H1 (cell line): ENCODE data around the gene CARD11. TPM values are rescaled to one million over a fixed set of nuclear protein-coding genes. Genes with fewer than 3 reads are reported as not detected.

Experiments used
- CTCF ChIA-PET: fragments of 300-600 bp; sonication (Branson Sonifier 250); formaldehyde crosslinking; loops from one replicate; lab custom pipeline; 2021; ENCODE audit not compliant: partially characterized antibody; lab: Charles Lee
- POLR2A ChIA-PET: fragments of 300-600 bp; sonication (Branson Sonifier 250); formaldehyde crosslinking; loops from one replicate; lab custom pipeline; 2021; ENCODE audit warnings: inconsistent platforms; ENCODE audit not compliant: partially characterized antibody; lab: Charles Lee
- DNase-seq, 2 experiments: peaks; one replicate each; pipeline versions ENCODE4 v3.0.0 to v3.0.0-alpha.2; 2010 to 2022; ENCODE audit warnings: low spot score in 2 of 2, low read depth in 1 of 2, mixed read lengths in 1 of 2
- FAIRE-seq: peaks from 2 replicates; lab custom pipeline; 2011; peaks lifted over from hg19 to GRCh38; lab: Jason Lieb, UNC
- H2AFZ ChIP-seq: 2 replicates; pipeline ENCODE4 v1.8.1; 2012; ENCODE audit warnings: low read length, inconsistent platforms
- H2AK5ac ChIP-seq: 2 replicates; pipeline ENCODE4 v1.6.1; 2013; ENCODE audit warnings: low read depth, low read length
- H2BK120ac ChIP-seq: replicated peaks from 2 replicates; pipeline ENCODE3; 2013; ENCODE audit warnings: low read depth, low read length, inconsistent platforms
- H2BK12ac ChIP-seq: 2 replicates; pipeline ENCODE4 v1.6.1; 2013; ENCODE audit warnings: low read depth, low read length
- H2BK15ac ChIP-seq: 2 replicates; pipeline ENCODE4 v1.6.1; 2013; ENCODE audit warnings: low read length
- H2BK20ac ChIP-seq: 2 replicates; pipeline ENCODE4 v1.6.1; 2013; ENCODE audit warnings: low read length
- H2BK5ac ChIP-seq: 2 replicates; pipeline ENCODE4 v1.6.1; 2013; ENCODE audit warnings: low read depth, low read length
- H3K14ac ChIP-seq: 2 replicates; pipeline ENCODE4 v1.6.1; 2013; ENCODE audit warnings: inconsistent platforms; ENCODE audit not compliant: insufficient read length
- H3K18ac ChIP-seq: 2 replicates; pipeline ENCODE4 v1.6.1; 2013; ENCODE audit warnings: low read length; ENCODE audit errors: extremely low read depth
- H3K23ac ChIP-seq: 2 replicates; pipeline ENCODE4 v1.6.1; 2013; ENCODE audit warnings: inconsistent platforms; ENCODE audit not compliant: insufficient read length
- H3K23me2 ChIP-seq: 2 replicates; pipeline ENCODE4 v1.6.1; 2013; ENCODE audit warnings: low read depth, low read length
- H3K27ac ChIP-seq: 2 replicates; pipeline ENCODE4 v1.6.1; 2011; ENCODE audit warnings: low read depth, low read length, inconsistent platforms
- H3K27me3 ChIP-seq, 4 experiments: replicated peaks in 1 of 4; 1 replicate in 1 of 4; 2 replicates in 3 of 4; pipeline versions ENCODE4 v1.6.1 to v1.8.1; 2011 to 2013; ENCODE audit warnings: low read length in 3 of 4, mild to moderate bottlenecking in 3 of 4, inconsistent platforms in 2 of 4, mixed read lengths in 2 of 4, moderate library complexity in 1 of 4; ENCODE audit not compliant: control insufficient read depth in 3 of 4, insufficient read depth in 3 of 4; ENCODE audit errors: extremely low read depth in 1 of 4
- H3K36me3 ChIP-seq, 4 experiments: 2 replicates each; pipeline versions ENCODE4 v1.6.1 to v1.8.1; 2011 to 2013; ENCODE audit warnings: mild to moderate bottlenecking in 4 of 4, low read length in 3 of 4, moderate library complexity in 2 of 4, control low read depth in 1 of 4, inconsistent platforms in 1 of 4; ENCODE audit not compliant: insufficient read depth in 4 of 4, control insufficient read depth in 2 of 4
- H3K4ac ChIP-seq: replicated peaks from 2 replicates; pipeline ENCODE3; 2013; ENCODE audit warnings: low read length, low read depth, mixed read lengths, inconsistent platforms; ENCODE audit not compliant: insufficient read length
- H3K4me1 ChIP-seq, 4 experiments: replicated peaks in 1 of 4; 1 replicate in 1 of 4; 2 replicates in 3 of 4; pipeline versions ENCODE4 v1.6.1 to v1.8.1; 2011 to 2013; ENCODE audit warnings: low read length in 3 of 4, inconsistent platforms in 2 of 4, mixed read lengths in 1 of 4; ENCODE audit not compliant: insufficient read depth in 4 of 4, control insufficient read depth in 3 of 4
- H3K4me2 ChIP-seq, 2 experiments: 2 replicates each; pipeline versions ENCODE4 v1.6.1 to v1.8.1; 2011 to 2013; ENCODE audit warnings: low read depth in 2 of 2, low read length in 2 of 2, control low read depth in 1 of 2, inconsistent platforms in 1 of 2, mild to moderate bottlenecking in 1 of 2; ENCODE audit not compliant: insufficient read depth in 1 of 2
- H3K4me3 ChIP-seq, 4 experiments: fragments of 200-600, 300-600 bp in 1 of 4; sonication (generic), shearing (Covaris generic), sonication (Bioruptor Twin) in 1 of 4; 2 replicates each; pipeline versions ENCODE4 v1.5.1 to v1.8.1; 2011 to 2016; ENCODE audit warnings: low read length in 4 of 4, low read depth in 3 of 4, control low read depth in 2 of 4, inconsistent platforms in 2 of 4, mild to moderate bottlenecking in 2 of 4, mixed read lengths in 1 of 4, moderate library complexity in 1 of 4; ENCODE audit not compliant: insufficient read depth in 2 of 4; ENCODE audit errors: extremely low read depth in 1 of 4
- H3K56ac ChIP-seq: replicated peaks from 2 replicates; pipeline ENCODE3; 2013; ENCODE audit warnings: low read depth, mild to moderate bottlenecking, mixed read lengths, low read length, inconsistent platforms; ENCODE audit not compliant: insufficient read length
- H3K79me1 ChIP-seq: 2 replicates; pipeline ENCODE4 v1.6.1; 2013; ENCODE audit warnings: low read depth, low read length, control low read depth
- H3K79me2 ChIP-seq, 2 experiments: 2 replicates each; pipeline versions ENCODE4 v1.6.1 to v1.8.1; 2012 to 2013; ENCODE audit warnings: low read length in 2 of 2, mild to moderate bottlenecking in 2 of 2, inconsistent platforms in 1 of 2; ENCODE audit not compliant: insufficient read depth in 2 of 2, control insufficient read depth in 1 of 2
- H3K9ac ChIP-seq, 4 experiments: replicated peaks in 1 of 4; 1 replicate in 1 of 4; 2 replicates in 3 of 4; pipeline versions ENCODE4 v1.6.1 to v1.8.1; 2011 to 2013; ENCODE audit warnings: low read depth in 3 of 4, low read length in 3 of 4, control low read depth in 2 of 4, mild to moderate bottlenecking in 2 of 4, moderate library complexity in 2 of 4, inconsistent platforms in 1 of 4; ENCODE audit errors: extremely low read depth in 1 of 4
- H3K9me3 ChIP-seq, 2 experiments: 2 replicates each; pipeline versions ENCODE4 v1.6.1 to v1.8.1; 2012 to 2013; ENCODE audit warnings: mild to moderate bottlenecking in 2 of 2, moderate library complexity in 2 of 2, control low read depth in 1 of 2, inconsistent platforms in 1 of 2, low read depth in 1 of 2, low read length in 1 of 2, mixed read lengths in 1 of 2; ENCODE audit not compliant: insufficient read depth in 2 of 2
- H4K20me1 ChIP-seq, 2 experiments: replicated peaks in 1 of 2; 2 replicates each; pipeline versions ENCODE3 to v1.8.1; 2011 to 2013; ENCODE audit warnings: inconsistent platforms in 2 of 2, low read length in 2 of 2, mild to moderate bottlenecking in 1 of 2; ENCODE audit not compliant: insufficient read depth in 2 of 2, control insufficient read depth in 1 of 2
- H4K5ac ChIP-seq: 2 replicates; pipeline ENCODE4 v1.6.1; 2013; ENCODE audit warnings: low read length, low read depth, mixed read lengths, inconsistent platforms; ENCODE audit not compliant: insufficient read length
- H4K8ac ChIP-seq: 2 replicates; pipeline ENCODE4 v1.8.0; 2013; ENCODE audit warnings: mild to moderate bottlenecking, moderate library complexity, low read length, inconsistent platforms; ENCODE audit not compliant: insufficient read depth; ENCODE audit errors: extremely low read depth
- H4K91ac ChIP-seq: replicated peaks from 2 replicates; pipeline ENCODE3; 2013; ENCODE audit warnings: low read length, mixed read lengths, inconsistent platforms; ENCODE audit not compliant: insufficient read length
- ATF3 ChIP-seq: IDR thresholded peaks from 2 replicates; pipeline ENCODE4 v1.6.1; 2011; ENCODE audit warnings: low read depth, mild to moderate bottlenecking, low read length; ENCODE audit not compliant: insufficient read depth
- CEBPB ChIP-seq: IDR thresholded peaks from 2 replicates; pipeline ENCODE4 v1.6.1; 2012; ENCODE audit warnings: low read depth, low read length
- CTCF ChIP-seq, 3 experiments: IDR thresholded peaks; 1 replicate in 2 of 3; 2 replicates in 1 of 3; pipeline versions ENCODE4 v1.5.1 to v1.6.1; 2011; ENCODE audit warnings: low read length in 3 of 3, mild to moderate bottlenecking in 3 of 3, inconsistent platforms in 2 of 3, low read depth in 1 of 3, moderate library complexity in 1 of 3; ENCODE audit not compliant: insufficient read depth in 1 of 3; ENCODE audit errors: control extremely low read depth in 1 of 3
- EGR1 ChIP-seq: IDR thresholded peaks from 2 replicates; pipeline ENCODE4 v1.6.1; 2011; ENCODE audit warnings: low read depth, low read length, borderline replicate concordance
- GTF2F1 ChIP-seq: IDR thresholded peaks from 2 replicates; pipeline ENCODE4 v1.6.1; 2012; ENCODE audit warnings: low read depth, low read length, improper control_type of control experiment, borderline replicate concordance
- JUN ChIP-seq: IDR thresholded peaks from 2 replicates; pipeline ENCODE4 v1.6.1; 2011; ENCODE audit warnings: low read depth, mild to moderate bottlenecking, improper control_type of control experiment, low read length
- JUND ChIP-seq: IDR thresholded peaks from 2 replicates; pipeline ENCODE4 v1.6.1; 2011; ENCODE audit warnings: mild to moderate bottlenecking, improper control_type of control experiment, low read length
- MAFK ChIP-seq: IDR thresholded peaks from 2 replicates; pipeline ENCODE4 v1.6.1; 2012; ENCODE audit warnings: low read depth, mild to moderate bottlenecking, improper control_type of control experiment, low read length
- SIRT6 ChIP-seq: IDR thresholded peaks from one replicate; pipeline ENCODE4 v1.7.1; 2012; ENCODE audit warnings: low read length, inconsistent platforms
- SP4 ChIP-seq: IDR thresholded peaks from 2 replicates; pipeline ENCODE4 v1.6.1; 2012; ENCODE audit warnings: low read length, inconsistent platforms
- TBP ChIP-seq: IDR thresholded peaks from 2 replicates; pipeline ENCODE4 v1.6.1; 2011; ENCODE audit warnings: low read depth, low read length, improper control_type of control experiment
- ZNF274 ChIP-seq: IDR thresholded peaks from 2 replicates; pipeline ENCODE4 v1.7.0; 2012; ENCODE audit warnings: low read length, borderline replicate concordance; ENCODE audit errors: extremely low read depth
- WGBS, 2 experiments: shearing (Covaris generic) in 1 of 2; methylation state at CpG; one replicate each; pipeline versions ENCODE4 v1.1.6 to v1.1.7; 2013 to 2015; ENCODE audit warnings: low lambda C conversion rate in 2 of 2, mixed read lengths in 2 of 2, inconsistent platforms in 1 of 2, low coverage in 1 of 2, missing lambda C conversion rate in 1 of 2; ENCODE audit not compliant: insufficient replicate concordance in 2 of 2, insufficient coverage in 1 of 2, insufficient read length in 1 of 2; ENCODE audit errors: extremely low coverage in 1 of 2, missing lambda C conversion rate in 1 of 2; 5-methylcytosine and 5-hydroxymethylcytosine counted together
- polyA plus RNA-seq, 7 experiments: library from polyadenylated mRNA; depleted of rRNA in 3 of 7; stranded (reverse) in 5 of 7; unstranded in 2 of 7; fragments of >200 nt in 5 of 7; fragments of 200-250 nt in 2 of 7; gene quantifications; 1 replicate in 5 of 7; 2 replicates in 1 of 7; 4 replicates in 1 of 7; pipeline versions ENCODE4 v1.2.1 to v1.2.3, GENCODE V29; 2011 to 2013; ENCODE audit warnings: missing spikeins in 2 of 7, mixed read lengths in 2 of 7
- total RNA-seq: library from RNA; stranded (reverse); fragmentation: NEBNext Ultra II Directional; extraction: Animal tissue kit (Norgen Biotek cat#: 25700); gene quantifications from 2 replicates; pipeline ENCODE4 v1.2.1, GENCODE V29; 2021

The CARD11 gene
- total and polyA plus RNA-seq, 2 of the 8 experiments (the other 6 are each of a cell fraction or from before 2014, with no cell fraction given), result 12.6 to 29.8 TPM

- Histone ChIP-seq H3K23me2 (peaks cover 4% of the 10 kb centered on the region; the same call in 1 of the 2 replicates), H2AK5ac (no peak overlapping the region), H3K4me3 (no peak overlapping the region), H2BK120ac (no peak overlapping the region), H3K23ac (no peak overlapping the region), H4K20me1 (no peaks in the 10 kb centered on the region), H3K9me3 (no peaks in the 10 kb centered on the region), H3K27me3 (no peaks in the 10 kb centered on the region), H2BK15ac (no peak overlapping the region), H4K8ac (no peak overlapping the region), H3K4me1 (no peaks in the 10 kb centered on the region), H3K36me3 (0 out of 8 replicates have a peak, but pooled peaks cover 0 to 3% (median 0%) of the 10 kb centered on the region in 4 experiments), H4K91ac (no peak overlapping the region), H3K4ac (no peak overlapping the region), H3K4me2 (no peak overlapping the region), H3K79me1 (no peaks in the 10 kb centered on the region), H2BK5ac (no peak overlapping the region), H2AFZ (no peak overlapping the region), H3K79me2 (no peaks in the 10 kb centered on the region), H3K18ac (no peak overlapping the region), H3K9ac (no peak overlapping the region), H4K5ac (no peak overlapping the region), H2BK12ac (no peak overlapping the region), H3K56ac (no peak overlapping the region), H2BK20ac (no peak overlapping the region), H3K14ac (no peak overlapping the region), H3K27ac (no peak overlapping the region)
- CTCF ChIA-PET, result interaction anchor here (0.6 to 3.4 kb wide), 10 partner anchors 11 to 226 kb away, joined by 3 to 27 read pairs (median 5); no protein-coding TSS in a partner anchor
- FAIRE-seq (no peak), DNase-seq (no peak)
- 84% methylated on average over 13 of the region's 13 CpGs; no CpG with 5 or more reads in 1 of the 2 experiments for WGBS, 2 experiments
- POLR2A ChIA-PET, result interaction anchor here (0.9 kb wide), 1 partner anchor 10 kb away, joined by 3 read pairs; no protein-coding TSS in a partner anchor
- no peak for TF ChIP-seq JUN
- no peak for TF ChIP-seq CTCF (IDR thresholded peaks at IDR 0.05; ENCODE audit: control extremely low read depth in 1 of 3, insufficient read depth in 1 of 3, low read depth in 1 of 3, low read length in 3 of 3)
- TF ChIP-seq TBP, result no peak
- no peak for TF ChIP-seq MAFK
- TF ChIP-seq ZNF274, result no peak
- no peak for TF ChIP-seq ATF3
- TF ChIP-seq EGR1, result no peak
- TF ChIP-seq SP4, result no peak
- no peak for TF ChIP-seq CEBPB
- no peak for TF ChIP-seq GTF2F1
- no peak for TF ChIP-seq JUND
- no peak for TF ChIP-seq SIRT6
These were observed 132.2 kb downstream of the CARD11 start for GRCh38 chr7:2911466-2911865.
